HUES64 (cell line): ENCODE data around the gene PARP6.

Experiments used
- H3K27ac ChIP-seq: 2 replicates; pipeline ENCODE4 v1.7.0; 2013; ENCODE audit warnings: low read depth, low read length, inconsistent platforms
- H3K27me3 ChIP-seq: 2 replicates; pipeline ENCODE4 v1.6.1; 2013; ENCODE audit warnings: mild to moderate bottlenecking, low read length; ENCODE audit not compliant: insufficient read depth
- H3K36me3 ChIP-seq: 2 replicates; pipeline ENCODE4 v1.6.1; 2013; ENCODE audit warnings: mild to moderate bottlenecking, low read length; ENCODE audit not compliant: insufficient read depth
- H3K4me1 ChIP-seq: 2 replicates; pipeline ENCODE4 v1.6.1; 2013; ENCODE audit warnings: mild to moderate bottlenecking, low read length, moderate library complexity; ENCODE audit not compliant: insufficient read depth
- H3K4me3 ChIP-seq: 2 replicates; pipeline ENCODE4 v1.5.1; 2013; ENCODE audit warnings: mild to moderate bottlenecking, low read length, moderate library complexity
- H3K9ac ChIP-seq: 2 replicates; pipeline ENCODE4 v1.6.1; 2013; ENCODE audit warnings: mild to moderate bottlenecking, low read depth, low read length
- H3K9me3 ChIP-seq: 2 replicates; pipeline ENCODE4 v1.6.1; 2013; ENCODE audit warnings: low read depth, low read length; ENCODE audit not compliant: insufficient read depth
- WGBS: fragments of 150-250, 120-280 bp; methylation state at CpG from one replicate; pipeline ENCODE4 v1.1.7; 2013; ENCODE audit warnings: missing lambda C conversion rate; 5-methylcytosine and 5-hydroxymethylcytosine counted together

Gene PARP6

GRCh38 chr15:72229947-72230196 lies 42.5 kb downstream of the PARP6 start:
- Histone ChIP-seq H3K9ac (peak overlapping the region; percentile 98), H3K36me3 (peaks cover 17% of the 10 kb centered on the region), H3K27me3 (peaks cover 28% of the 10 kb centered on the region), H3K4me1 (peaks cover 42% of the 10 kb centered on the region), H3K4me3 (peak overlapping the region; percentile 100), H3K27ac (no peak overlapping the region; the same call in none of the 2 replicates), H3K9me3 (no peaks in the 10 kb centered on the region)
- WGBS = under 1% methylated on average over 29 of the region's 29 CpGs

GRCh38 chr15:72229076-72229946 lies 43.0 kb downstream of the PARP6 start:
- 15% methylated on average over 25 of the region's 25 CpGs for WGBS
- peaks cover 42% of the 10 kb centered on the region for H3K4me1 ChIP-seq
- H3K9me3 ChIP-seq = no peaks in the 10 kb centered on the region
- H3K27me3 ChIP-seq = peaks cover 22% of the 10 kb centered on the region; the same call in 1 of the 2 replicates
- peaks cover 21% of the 10 kb centered on the region for H3K36me3 ChIP-seq
- peak overlapping the region; percentile 42 for H3K27ac ChIP-seq
- peak overlapping the region; percentile 98 for H3K9ac ChIP-seq
- peak overlapping the region; percentile 100 for H3K4me3 ChIP-seq

- H3K9me3 ChIP-seq = no peaks in the 10 kb centered on the region
- peak overlapping the region; percentile 12; the same call in 1 of the 2 replicates for H3K27ac ChIP-seq
- H3K4me3 ChIP-seq = peak overlapping the region; percentile 100
- 95% methylated on average over 4 of the region's 4 CpGs for WGBS
- H3K4me1 ChIP-seq = peaks cover 48% of the 10 kb centered on the region
- H3K36me3 ChIP-seq = peaks cover 36% of the 10 kb centered on the region
- H3K9ac ChIP-seq = no peak overlapping the region; the same call in 1 of the 2 replicates
- peaks cover 8% of the 10 kb centered on the region; the same call in 1 of the 2 replicates for H3K27me3 ChIP-seq
Observed at GRCh38 chr15:72227720-72228119, 44.6 kb downstream of the PARP6 start.

GRCh38 chr15:72227192-72227586 lies 45.2 kb downstream of the PARP6 start:
- peaks cover 43% of the 10 kb centered on the region for H3K4me1 ChIP-seq
- WGBS = 79% methylated on average over 8 of the region's 8 CpGs
- H3K9ac ChIP-seq = no peak overlapping the region

GRCh38 chr15:72223278-72223677 lies 49.1 kb downstream of the PARP6 start:
- peaks cover 72% of the 10 kb centered on the region for H3K36me3 ChIP-seq
- H3K27ac ChIP-seq = no peak overlapping the region
- H3K4me1 ChIP-seq = peaks cover 42% of the 10 kb centered on the region
- H3K27me3 ChIP-seq = no peaks in the 10 kb centered on the region
- no peak overlapping the region for H3K9ac ChIP-seq
- H3K9me3 ChIP-seq = no peaks in the 10 kb centered on the region
- H3K4me3 ChIP-seq = no peak overlapping the region
- 95% methylated on average over 10 of the region's 10 CpGs for WGBS

More at GRCh38 chr15:72227192-72227586, 45.2 kb downstream of the PARP6 start:
- Histone ChIP-seq H3K27ac (no peak overlapping the region), H3K4me3 (peak overlapping the region; percentile 31), H3K27me3 (peaks cover 3% of the 10 kb centered on the region; the same call in 1 of the 2 replicates), H3K9me3 (no peaks in the 10 kb centered on the region), H3K36me3 (peaks cover 40% of the 10 kb centered on the region)

- WGBS = 88% methylated on average over 4 of the region's 4 CpGs
- H3K27ac ChIP-seq = no peak overlapping the region
- peaks cover 80% of the 10 kb centered on the region for H3K36me3 ChIP-seq
- H3K27me3 ChIP-seq = no peaks in the 10 kb centered on the region
- no peak overlapping the region for H3K9ac ChIP-seq
- no peak overlapping the region for H3K4me3 ChIP-seq
- no peaks in the 10 kb centered on the region for H3K9me3 ChIP-seq
- H3K4me1 ChIP-seq = peaks cover 36% of the 10 kb centered on the region; the same call in 1 of the 2 replicates
Observed at GRCh38 chr15:72222393-72222792, 50.0 kb downstream of the PARP6 start.

- H3K4me1 ChIP-seq = peaks cover 24% of the 10 kb centered on the region; the same call in 1 of the 2 replicates
- no peak overlapping the region for H3K4me3 ChIP-seq
- H3K27me3 ChIP-seq = no peaks in the 10 kb centered on the region
- H3K27ac ChIP-seq = no peak overlapping the region
- peaks cover 93% of the 10 kb centered on the region for H3K36me3 ChIP-seq
- H3K9ac ChIP-seq = no peak overlapping the region
- 82% methylated on average over 1 of the region's 1 CpG for WGBS
- no peaks in the 10 kb centered on the region for H3K9me3 ChIP-seq
Observed at GRCh38 chr15:72220687-72221086, 51.7 kb downstream of the PARP6 start.

- Histone ChIP-seq H3K4me1 (peaks cover 13% of the 10 kb centered on the region; the same call in 1 of the 2 replicates), H3K9ac (no peak overlapping the region), H3K4me3 (no peak overlapping the region), H3K27ac (no peak overlapping the region), H3K27me3 (no peaks in the 10 kb centered on the region), H3K36me3 (peaks cover 98% of the 10 kb centered on the region), H3K9me3 (no peaks in the 10 kb centered on the region)
- 88% methylated on average over 2 of the region's 4 CpGs for WGBS
Observed at GRCh38 chr15:72217216-72217615, 55.1 kb downstream of the PARP6 start.

- peaks cover 2% of the 10 kb centered on the region; the same call in 1 of the 2 replicates for H3K4me1 ChIP-seq
- no peak overlapping the region for H3K4me3 ChIP-seq
- H3K9ac ChIP-seq = no peak overlapping the region
- no peaks in the 10 kb centered on the region for H3K27me3 ChIP-seq
- peaks cover 99% of the 10 kb centered on the region for H3K36me3 ChIP-seq
- WGBS = 89% methylated on average over 1 of the region's 1 CpG
- no peak overlapping the region for H3K27ac ChIP-seq
- H3K9me3 ChIP-seq = no peaks in the 10 kb centered on the region
Observed at GRCh38 chr15:72216079-72216478, 56.3 kb downstream of the PARP6 start.

GRCh38 chr15:72207558-72208085 lies 64.7 kb downstream of the PARP6 start:
- Histone ChIP-seq H3K9ac (no peak overlapping the region), H3K9me3 (no peaks in the 10 kb centered on the region), H3K27ac (no peak overlapping the region), H3K27me3 (no peaks in the 10 kb centered on the region), H3K4me1 (no peaks in the 10 kb centered on the region), H3K36me3 (peaks cover 100% of the 10 kb centered on the region), H3K4me3 (no peak overlapping the region)

- Histone ChIP-seq H3K9me3 (no peaks in the 10 kb centered on the region), H3K27me3 (no peaks in the 10 kb centered on the region), H3K9ac (no peak overlapping the region), H3K4me3 (no peak overlapping the region), H3K36me3 (peaks cover 100% of the 10 kb centered on the region), H3K27ac (no peak overlapping the region), H3K4me1 (no peaks in the 10 kb centered on the region)
- WGBS = 92% methylated on average over 5 of the region's 5 CpGs
Observed at GRCh38 chr15:72206677-72207000, 65.7 kb downstream of the PARP6 start.
